ENCODE results near the gene TMEM222. TPM values are rescaled to one million over a fixed set of nuclear protein-coding genes. Genes with fewer than 3 reads are reported as not detected.

The TMEM222 gene
- total RNA-seq, 1 donor from 2014 or later = 40.7 TPM

DNA sequence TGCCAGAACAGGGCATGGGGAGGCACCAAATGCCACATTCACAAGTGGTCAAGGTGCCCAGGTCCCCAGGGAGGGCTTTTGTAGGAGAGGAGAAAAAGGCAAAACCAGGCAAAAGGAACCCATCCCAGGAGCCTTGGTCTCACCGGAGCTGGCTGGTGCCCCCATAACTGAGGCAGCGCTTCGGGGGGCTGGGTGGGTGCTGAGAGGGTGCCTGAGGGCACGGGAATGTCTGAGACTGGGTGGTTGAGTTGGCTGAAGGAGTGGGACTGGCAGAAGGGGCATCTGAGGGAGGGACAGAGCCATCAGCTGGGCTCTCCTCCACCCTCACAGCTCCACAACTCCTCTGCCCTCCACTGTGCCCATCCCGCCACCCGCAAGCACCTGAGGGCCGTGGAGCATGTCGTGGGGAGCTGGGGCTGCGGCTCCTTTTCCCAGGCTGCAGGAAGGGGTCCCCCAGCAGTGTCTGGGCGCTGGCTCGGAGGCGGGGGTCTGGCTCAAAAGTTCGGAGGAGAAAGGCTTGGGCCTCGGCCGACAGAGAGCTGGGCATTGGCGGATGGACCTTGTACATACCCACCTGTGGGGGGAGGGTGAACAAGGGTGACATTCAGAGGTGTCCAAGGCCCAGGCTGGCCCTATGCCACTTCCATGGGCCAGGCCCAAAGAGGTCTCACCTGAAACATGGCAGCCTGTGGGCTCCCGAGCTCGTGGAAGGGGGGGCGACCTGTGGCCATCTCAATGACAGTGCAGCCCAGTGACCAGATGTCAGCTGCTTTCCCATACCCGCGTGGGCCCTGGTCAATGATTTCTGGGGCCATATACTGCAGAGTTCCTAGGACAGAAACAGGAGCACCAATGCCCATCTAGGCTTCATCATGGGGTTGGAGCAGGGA is 36.3 kb downstream of the TMEM222 start:
- DNase-seq (ENCODE audit: extremely low read depth, low read depth, low spot score) = no peak

DNA sequence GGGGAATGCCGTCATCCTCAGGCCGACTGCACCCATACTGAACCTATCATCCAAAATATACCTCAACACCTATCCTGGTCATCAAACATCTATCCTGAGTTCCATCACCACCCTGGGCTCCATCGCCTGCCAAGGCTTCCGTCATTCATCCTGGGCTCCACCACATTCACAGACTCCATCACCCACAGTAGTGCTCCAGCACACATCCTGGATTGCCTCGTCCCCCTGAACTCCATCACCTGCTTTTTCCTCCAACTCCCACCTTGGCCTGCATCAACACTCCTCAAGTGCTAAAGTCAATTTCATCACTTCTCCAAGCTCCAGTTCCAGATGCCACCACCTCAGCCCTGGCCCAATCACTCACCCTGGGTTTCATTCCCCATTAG is 37.0 kb downstream of the TMEM222 start:
- no peak for DNase-seq (ENCODE audit: extremely low read depth, low read depth, low spot score)

DNA sequence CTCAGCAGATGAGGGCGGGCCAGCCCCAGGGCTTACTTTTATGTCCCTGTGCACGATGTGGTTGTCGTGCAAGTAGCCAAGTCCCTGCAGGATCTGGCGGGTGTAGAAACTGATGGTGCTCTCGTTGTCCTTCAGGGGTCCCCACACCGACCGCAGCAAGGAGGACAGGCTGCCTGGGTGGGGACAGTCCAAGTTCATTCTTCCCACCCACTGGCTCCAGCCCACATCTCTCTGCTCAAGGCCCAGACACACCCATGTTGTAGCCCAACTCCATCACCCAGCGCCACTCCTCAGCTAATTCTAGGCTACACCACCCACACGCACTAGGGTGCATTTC is 37.8 kb downstream of the TMEM222 start:
- no peak for DNase-seq (ENCODE audit: extremely low read depth, low read depth, low spot score)

DNA sequence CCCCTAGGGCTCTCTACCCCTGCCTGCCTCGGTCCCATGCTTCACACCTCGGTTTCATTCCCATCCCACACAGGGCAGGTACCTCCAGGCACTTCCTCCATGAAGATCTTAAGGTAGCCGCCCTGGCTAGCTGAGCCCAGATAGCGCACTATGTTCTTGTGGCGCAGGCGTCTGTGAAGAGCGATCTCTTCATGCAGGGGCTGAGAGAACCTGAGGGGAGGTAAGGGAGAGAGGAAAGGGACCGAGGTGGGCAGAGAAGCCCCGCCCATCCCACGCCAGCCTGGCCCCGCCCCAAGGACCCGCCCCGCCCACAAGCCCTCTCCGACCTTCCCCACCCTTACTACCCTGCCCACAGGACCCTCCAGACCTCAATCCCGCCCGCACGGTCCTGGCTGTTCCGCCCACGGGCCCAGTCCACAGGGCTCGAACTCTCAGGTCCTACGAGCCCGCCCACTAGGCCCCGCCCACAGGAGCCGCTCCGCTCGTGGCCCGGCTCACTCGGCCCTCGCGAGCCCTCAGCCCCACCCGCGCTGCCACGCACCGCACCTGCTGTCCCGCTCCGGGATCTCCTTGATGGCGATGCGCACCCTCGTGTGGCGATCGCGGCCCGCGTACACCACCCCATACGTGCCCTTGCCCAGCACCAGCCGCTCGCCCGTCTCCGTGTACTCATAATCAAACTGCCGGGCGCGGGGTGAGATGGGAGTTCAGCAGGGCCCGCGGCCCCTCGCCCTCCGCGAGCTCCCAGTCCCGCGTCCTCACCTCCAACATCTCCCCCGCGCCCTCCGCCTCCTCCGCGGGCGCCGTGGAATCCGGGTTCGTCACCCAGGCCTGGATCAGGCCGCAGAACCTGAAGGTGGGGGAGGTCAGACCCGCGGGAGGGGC is 38.4 kb downstream of the TMEM222 start:
- no peak for DNase-seq (ENCODE audit: extremely low read depth, low read depth, low spot score)

DNA sequence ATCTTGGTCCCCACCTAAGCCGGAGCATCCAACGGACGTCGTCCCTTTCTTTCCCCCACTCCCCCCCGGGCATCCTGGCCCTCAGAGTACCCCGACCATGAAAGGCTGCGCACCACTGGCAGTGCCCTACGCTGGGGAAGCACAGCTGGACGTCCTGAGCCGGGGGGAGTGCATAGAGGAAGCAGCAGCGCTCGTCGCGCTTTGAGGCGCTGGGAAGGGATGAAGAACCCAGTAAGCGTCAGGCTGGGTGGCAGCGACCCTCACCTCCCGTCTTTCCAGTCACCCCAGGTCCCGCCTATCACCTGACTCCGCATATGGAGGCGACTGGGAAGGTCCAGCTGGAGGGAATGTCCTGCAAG is 39.1 kb downstream of the TMEM222 start:
- no peak for DNase-seq (ENCODE audit: extremely low read depth, low read depth, low spot score)

DNA sequence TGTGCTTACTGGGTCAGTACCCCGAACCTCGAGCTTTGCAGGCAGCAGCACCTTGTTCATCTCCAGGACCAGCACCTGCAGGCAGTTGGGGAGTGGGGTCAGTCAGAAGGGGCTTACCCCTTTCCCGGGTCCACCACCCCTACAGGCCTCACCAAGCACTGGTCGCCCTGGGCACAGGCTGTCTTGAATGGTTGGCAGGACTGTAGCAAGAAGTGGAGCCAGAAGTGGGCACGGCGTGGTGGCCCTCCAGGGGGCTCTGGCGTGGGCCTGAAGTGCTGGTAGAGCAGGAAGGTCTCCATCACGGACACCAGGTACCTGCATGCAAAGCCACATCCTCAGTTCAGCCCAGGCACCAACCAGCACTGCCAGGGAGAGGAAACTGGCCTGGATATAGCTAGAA is 39.6 kb downstream of the TMEM222 start:
- no peak for DNase-seq (ENCODE audit: extremely low read depth, low read depth, low spot score)

DNA sequence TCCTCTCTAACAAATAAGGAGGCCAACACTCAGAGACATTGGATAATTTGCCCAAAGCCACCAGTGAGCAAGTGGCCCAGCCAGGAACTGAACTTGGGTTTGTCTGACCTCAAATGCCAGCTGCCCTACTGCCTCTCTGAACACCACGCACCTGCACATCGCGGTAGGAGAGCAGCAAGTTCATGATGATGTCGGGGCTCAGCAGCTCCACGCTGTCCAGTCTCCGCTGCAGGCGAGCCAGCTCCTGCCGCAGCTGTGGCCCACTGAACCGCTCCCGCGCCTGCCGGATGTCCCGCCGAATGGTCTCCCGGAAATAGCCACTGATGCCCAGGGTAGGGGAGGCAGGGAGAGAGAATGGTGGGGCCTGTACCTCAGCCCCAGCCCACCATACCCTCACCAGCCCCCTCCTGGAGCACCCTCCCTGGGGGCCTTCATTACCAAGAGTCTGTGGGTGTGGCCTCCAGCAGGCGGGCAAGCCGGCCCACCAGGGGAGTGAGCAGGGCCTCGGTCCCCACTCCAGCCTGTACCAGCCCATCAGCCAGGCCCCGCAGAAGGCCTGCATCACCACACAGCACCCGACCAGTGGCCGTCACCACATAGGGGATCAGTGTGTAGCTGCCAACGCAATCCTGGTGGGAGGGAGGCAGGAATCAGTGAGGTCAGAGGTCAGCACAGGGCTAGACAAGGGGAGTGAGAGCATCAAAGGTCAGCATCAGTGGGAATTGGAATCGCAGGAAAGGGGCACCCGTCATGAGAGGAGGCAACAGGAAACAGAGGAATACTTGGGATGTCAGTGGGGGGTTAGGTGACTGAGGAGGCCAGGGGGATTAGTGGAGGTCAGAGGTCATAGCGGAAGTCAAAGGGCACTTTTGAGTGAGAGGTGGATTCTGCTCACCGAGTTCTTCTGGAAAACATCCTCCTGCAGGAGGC is 42.1 kb downstream of the TMEM222 start:
- DNase-seq (ENCODE audit: extremely low read depth, low read depth, low spot score) = no peak

DNA sequence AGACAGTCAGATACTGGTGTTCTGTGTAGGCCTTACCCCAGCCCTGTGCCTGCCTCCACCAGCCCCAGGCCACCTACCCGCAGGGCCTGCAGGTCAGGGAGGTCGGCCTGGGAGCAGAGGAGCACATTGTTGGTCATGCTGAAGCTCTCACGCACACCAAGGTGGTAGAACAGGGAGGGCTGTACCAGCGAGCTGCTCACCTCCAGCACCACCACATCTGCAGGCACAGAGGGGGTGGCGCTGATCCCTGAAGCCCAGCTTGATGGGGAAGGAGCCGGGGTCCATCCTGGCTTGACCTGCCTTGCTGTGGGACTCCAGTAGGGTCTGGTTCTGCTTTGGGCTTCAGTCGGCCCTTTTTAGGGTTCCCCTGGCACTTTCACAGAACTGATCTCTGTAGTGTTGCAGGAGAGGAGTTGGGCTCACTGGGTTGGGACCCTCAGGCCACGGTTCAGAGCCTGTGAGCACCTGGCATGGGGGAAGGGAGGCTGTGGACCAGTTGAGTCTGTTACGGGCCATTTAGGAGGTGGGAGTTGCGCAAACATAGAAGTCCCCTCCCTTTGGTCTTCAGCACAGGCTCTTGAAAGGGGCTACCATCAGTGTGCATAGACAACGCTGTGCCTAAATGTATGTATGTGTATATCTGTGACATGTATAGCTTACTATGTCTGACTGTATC is 42.9 kb downstream of the TMEM222 start:
- no peak for DNase-seq (ENCODE audit: extremely low read depth, low read depth, low spot score)

DNA sequence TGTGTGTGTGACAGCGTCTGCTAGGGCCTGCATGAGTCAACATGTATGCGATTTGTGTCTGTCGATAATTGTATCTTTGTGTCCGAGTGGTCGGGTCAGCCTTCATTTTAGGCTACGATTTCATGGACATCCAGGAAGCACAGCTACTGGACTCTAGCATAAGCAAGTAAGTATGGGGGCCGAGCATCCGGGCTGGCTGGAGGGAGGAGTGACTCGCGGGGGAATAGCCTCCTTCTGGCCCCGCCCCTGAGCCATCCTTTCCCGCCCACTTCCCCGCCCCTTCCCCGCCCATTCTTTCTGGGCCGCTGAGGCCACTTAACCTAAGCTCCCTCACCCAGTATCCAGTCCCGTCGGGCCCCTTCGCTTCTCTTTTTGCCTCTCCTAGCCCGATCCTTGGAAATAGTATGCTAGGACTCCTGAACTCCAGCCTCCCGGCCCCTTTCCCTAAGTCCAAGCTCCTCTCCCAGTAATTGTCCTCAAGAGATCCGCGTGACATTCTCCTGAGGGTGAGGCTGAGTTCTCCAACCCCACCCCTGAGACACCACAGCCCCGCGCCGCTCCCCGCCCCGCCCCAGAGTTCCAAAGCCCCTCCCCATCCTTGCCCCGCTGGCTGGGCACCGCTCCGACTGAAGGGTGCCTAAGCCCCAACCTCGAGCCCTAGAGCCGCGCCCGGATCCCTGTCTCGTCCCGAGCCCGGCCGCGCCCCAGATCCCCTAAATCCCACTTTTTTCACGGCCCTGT is 43.6 kb downstream of the TMEM222 start:
- no peak for DNase-seq (ENCODE audit: extremely low read depth, low read depth, low spot score)

DNA sequence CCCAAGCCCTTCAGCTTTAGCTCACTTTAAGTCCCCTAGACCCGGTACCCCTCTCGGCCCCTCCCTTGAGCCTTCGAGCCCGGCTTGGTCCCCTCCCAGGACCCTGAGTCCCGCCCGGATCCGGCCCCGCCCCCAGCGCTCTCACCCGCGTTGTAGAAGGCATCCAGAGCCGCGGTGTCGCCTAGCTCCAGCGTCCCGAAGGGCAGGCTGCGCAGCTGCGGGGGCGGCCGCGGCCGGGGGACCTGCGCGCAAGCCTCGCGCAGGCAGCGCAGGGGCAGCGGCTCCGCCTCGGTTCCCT is 44.1 kb downstream of the TMEM222 start:
- DNase-seq (ENCODE audit: extremely low read depth, low read depth, low spot score) = no peak

DNA sequence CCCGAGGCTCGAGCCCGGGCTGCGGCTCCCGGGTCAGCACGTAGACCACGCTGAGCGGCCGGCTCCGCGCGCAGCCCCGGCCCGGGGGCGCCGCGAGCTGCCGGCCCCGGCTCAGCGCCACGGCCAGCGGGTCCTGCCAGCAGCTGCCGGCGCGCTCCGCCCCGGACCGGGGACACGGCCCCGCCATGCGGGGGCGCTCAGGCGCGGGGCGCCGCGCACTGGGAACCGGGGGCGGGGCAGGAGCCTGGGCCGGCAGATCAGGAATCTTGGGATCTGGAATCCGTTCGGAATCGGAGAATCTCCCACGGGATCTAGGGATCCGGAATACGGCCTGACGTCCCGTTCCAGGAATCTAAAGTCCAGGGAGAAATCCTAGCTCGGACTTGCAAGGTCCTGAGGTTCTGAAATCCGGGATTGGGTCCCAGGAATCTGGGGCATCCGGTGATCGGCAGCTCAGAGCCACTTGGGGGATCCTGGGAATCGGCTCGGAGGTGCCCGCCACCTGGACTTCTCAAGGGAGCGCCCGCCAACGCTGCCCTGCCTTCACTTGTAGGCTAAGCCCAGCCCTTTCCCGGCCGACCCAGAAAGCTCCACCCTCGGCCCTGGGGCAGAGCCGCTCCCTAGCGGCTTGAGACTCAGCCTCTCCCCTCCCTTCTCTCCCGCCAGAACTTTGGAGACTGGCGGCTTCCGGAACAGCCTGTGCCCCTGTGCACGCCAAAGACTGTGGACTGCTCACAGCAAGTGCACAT is 44.6 kb downstream of the TMEM222 start, which contains the start of gene MAP3K6:
Gene MAP3K6, minus strand, starts transcription at position 551 of the 749 bp plus-strand sequence. Its CDS starts 364 bp downstream, at position 187.
- DNase-seq (ENCODE audit: extremely low read depth, low read depth, low spot score) = no peak

DNA sequence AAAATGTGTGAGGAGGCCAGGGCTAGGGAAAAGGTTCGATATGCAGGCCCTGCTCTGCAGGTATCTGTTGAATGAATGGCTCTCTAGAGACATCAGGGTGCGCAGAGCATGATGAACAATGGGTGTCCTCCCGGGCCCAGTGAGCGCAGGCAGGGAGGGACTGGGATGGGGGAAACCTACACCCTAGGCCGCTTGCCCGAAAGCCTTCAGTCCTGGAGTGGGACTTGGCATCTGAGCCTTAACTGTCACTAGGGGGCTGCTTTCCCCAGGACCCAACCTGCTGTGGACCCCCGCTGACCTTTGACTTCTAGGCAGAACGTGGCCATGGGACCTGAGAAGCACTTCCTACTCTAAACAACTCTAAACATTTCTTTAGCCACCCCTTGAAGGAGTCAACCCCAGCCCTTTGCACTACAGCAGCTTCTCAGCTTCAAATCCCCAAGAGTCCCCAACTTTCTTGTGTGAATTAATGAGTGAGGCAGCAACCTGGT is 45.2 kb downstream of the TMEM222 start:
- no peak for DNase-seq (ENCODE audit: extremely low read depth, low read depth, low spot score)

DNA sequence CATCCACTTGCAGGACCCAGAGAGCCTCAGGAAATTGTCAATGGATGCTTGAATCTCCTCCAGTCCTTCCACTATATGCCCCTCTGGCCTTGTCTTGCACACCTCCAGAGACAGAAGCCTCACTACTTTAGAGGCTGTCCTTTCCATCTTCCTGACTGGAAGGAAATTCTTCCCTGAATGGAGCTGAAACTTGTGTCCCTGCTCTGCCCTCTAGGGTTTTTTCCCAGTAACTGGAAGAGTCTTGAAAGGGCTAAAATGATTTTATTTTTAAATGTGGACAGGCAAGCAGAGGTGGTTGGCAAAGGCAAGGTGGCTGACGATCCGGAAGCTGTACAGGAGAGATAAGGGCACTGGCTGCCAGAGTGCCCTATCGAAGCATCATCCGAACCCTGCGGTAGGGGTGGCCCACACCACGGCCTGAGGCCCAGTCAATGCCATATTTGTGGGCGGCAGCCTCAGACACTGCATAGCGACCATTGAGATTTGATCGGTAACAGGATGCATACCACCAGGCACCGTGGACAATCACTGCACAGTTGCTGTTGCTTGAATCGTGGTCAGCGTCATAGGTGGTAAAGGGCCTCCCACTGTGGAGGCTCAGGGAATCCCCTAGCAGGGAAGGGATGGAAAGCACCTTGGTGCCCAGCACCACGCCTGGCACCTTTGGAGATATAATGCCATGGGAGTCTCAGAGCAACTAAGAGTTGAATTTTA is 47.1 kb downstream of the TMEM222 start:
- no peak for DNase-seq (ENCODE audit: extremely low read depth, low read depth, low spot score)

DNA sequence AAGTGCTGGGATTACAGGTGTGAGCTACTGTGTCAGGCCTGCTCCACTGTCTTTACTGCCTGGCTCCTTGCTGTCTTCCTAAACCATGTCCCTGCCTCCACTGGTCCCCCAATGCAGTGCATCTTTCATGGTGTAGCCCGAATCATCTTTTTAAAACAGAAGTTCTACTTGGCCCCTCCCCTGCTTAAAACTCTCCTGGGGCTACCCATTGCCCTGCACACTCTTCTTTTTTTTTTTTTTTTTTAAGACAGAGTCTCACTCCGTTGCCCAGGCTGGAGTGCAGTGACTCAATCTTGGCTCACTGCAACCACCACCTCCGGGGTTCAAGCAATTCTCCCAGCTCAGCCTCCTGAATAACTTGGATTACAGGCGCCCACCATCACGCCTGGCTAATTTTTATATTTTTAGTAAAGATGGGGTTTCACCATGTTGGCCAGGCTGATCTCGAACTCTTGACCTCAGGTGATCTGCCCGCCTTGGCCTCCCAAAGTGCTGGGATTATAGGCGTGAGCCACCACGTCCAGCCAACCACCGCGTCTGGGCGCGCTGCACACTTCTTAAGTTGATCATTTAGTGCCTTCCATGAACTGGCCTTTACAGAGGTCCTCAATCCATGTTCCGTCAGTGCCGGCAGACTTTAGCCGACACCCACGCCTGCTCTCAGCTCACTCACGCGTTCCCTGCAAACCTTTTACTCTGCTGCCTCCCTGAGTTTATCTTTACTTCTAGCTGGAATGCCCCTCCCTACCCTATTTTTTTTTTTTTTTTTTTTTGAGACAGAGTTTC is 50.3 kb downstream of the TMEM222 start:
- no peak for DNase-seq (ENCODE audit: extremely low read depth, low read depth, low spot score)

DNA sequence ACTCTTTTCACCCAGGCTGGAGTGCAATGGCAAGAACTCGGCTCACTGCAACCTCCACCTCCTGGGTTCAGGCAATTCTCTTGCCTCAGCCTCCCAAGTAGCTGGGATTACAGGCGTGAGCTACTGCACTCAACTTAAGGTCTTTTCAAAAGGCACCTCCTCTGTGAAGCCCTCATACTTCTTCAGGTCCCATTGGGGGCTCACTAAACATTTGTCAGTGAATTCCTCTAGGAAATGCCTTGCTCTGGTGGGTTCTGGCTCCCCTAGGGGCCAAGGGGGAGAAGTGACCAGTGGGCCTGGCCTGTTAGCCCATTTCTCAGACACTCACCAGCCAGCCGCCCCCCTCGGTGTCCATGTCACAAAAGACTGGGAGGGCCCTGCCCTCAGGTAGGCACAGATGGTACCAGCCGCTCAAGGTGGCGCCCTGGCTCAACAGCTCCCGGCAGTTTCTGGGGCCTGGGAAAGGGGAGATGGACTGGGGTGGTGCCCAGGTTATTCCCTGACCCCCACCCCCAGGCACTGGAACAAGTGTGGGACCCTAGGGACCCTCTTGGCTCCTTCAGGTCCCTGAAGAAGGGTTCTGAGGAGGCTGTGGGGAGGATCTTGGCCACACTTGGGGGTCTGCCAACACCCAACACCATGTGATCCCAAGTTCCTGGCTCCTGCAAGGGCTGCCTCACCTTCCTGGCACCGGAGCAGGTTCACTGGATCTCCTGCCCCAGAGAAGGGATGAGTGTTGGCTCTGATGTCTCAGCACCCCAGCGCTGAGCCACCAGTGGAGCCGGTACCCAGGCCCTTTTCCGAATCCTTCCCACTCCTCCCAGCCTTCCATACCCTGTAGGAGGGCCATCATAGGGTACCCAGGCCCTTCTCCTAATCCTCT is 51.1 kb downstream of the TMEM222 start:
- no peak for DNase-seq (ENCODE audit: extremely low read depth, low read depth, low spot score)

DNA sequence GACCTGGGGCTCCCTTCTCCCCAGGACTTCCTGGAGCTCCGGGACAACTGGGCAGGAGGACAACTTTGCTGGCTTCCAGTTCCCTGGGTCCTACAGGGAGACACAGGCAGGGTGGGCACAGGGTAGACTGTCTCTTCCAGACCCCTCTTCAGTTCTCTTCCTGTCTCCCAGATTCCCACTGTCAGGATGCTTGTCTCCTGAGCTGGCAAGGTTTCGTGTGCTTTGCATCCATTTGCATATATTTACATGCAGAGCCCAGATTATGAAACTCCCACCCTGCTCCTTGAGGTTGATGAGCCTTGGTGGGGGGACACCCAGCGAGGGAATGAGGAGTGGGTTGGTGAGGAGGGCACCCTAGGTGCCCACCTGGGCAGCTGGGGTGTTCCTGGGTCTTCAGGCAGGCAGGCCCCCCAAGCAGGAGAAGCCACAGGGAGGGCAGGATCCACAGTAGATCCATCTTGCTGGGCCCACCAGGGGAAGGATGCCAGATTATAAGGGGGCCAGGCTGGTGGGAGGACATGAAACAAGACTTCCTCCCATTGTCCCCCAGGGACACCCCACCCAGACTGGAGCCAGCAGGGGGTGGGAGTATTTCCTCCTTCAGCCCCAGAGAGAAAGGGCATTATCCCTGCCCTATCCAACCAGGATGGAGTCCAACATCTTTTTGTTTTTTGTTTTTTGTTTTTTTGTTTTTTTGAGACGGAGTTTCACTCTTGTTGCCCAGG is 52.6 kb downstream of the TMEM222 start, which contains the start of gene FCN3:
Gene FCN3, minus strand, starts transcription at position 463 of the 725 bp plus-strand sequence. Its CDS starts 6 bp downstream, at position 457.
- DNase-seq (ENCODE audit: extremely low read depth, low read depth, low spot score) = no peak
